ENCODE data around the gene GPR146. TPM values are rescaled to one million over a fixed set of nuclear protein-coding genes. Genes with fewer than 3 reads are reported as not detected.
A peak's percentile ranks its signal among the peaks of the same experiment; 100 is the strongest.

The GPR146 gene
- total and polyA plus RNA-seq, 2 donors from 2014 or later, result 7.6 to 10.3 TPM

DNA sequence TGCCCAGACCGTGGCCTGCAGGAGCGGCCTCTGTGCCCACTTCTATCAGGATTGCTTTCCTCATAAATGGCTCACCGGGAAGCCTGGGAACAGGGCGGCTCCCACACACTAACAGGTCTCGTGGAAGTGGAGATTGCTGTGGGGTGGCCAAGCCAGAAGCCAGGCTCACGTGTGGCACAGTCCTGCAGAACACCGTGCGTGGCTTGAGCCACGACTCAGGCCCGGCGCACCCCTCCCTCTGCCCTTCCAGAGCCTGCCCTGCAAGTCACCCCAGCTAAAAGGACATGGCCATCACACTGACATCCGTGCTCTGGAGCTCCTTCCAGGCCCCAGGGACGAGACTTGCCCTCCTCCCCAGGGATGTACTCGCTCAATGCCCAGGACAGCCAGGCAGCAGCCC is 50.5 kb downstream of the GPR146 start:
- Histone ChIP-seq H3K4me3 (ENCODE audit: low read length in 3 of 3) (no peak overlapping the region), H3K27me3 (ENCODE audit: control insufficient read depth, insufficient read depth, low read length) (no peaks in the 10 kb centered on the region), H3K9ac (ENCODE audit: low read length in 3 of 3) (no peak overlapping the region), H3K27ac (ENCODE audit: low read depth in 2 of 2, low read length in 2 of 2) (no peak overlapping the region), H3K9me3 (ENCODE audit: control insufficient read depth in 2 of 3, insufficient read depth in 1 of 3, low read length in 3 of 3) (no peaks in the 10 kb centered on the region), H3K36me3 (ENCODE audit: control insufficient read depth in 2 of 3, insufficient read depth in 3 of 3, low read length in 3 of 3) (peaks cover 0 to 4% (median 0%) of the 10 kb centered on the region in 3 donors), H3K4me1 (ENCODE audit: control insufficient read depth in 2 of 3, insufficient read depth in 2 of 3, low read depth in 1 of 3, low read length in 3 of 3) (peaks cover 2 to 32% (median 27%) of the 10 kb centered on the region in 3 donors)
- DNase-seq, result no peak
- no peak for FAIRE-seq
- intact Hi-C loops (cut with DNase I), result no loop called here
- TF ChIP-seq, protein P1, sequence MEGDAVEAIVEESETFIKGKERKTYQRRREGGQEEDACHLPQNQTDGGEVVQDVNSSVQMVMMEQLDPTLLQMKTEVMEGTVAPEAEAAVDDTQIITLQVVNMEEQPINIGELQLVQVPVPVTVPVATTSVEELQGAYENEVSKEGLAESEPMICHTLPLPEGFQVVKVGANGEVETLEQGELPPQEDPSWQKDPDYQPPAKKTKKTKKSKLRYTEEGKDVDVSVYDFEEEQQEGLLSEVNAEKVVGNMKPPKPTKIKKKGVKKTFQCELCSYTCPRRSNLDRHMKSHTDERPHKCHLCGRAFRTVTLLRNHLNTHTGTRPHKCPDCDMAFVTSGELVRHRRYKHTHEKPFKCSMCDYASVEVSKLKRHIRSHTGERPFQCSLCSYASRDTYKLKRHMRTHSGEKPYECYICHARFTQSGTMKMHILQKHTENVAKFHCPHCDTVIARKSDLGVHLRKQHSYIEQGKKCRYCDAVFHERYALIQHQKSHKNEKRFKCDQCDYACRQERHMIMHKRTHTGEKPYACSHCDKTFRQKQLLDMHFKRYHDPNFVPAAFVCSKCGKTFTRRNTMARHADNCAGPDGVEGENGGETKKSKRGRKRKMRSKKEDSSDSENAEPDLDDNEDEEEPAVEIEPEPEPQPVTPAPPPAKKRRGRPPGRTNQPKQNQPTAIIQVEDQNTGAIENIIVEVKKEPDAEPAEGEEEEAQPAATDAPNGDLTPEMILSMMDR (IDR thresholded peaks at IDR 0.05; ENCODE audit: borderline replicate concordance, extremely low read depth, insufficient read depth), result no peak

DNA sequence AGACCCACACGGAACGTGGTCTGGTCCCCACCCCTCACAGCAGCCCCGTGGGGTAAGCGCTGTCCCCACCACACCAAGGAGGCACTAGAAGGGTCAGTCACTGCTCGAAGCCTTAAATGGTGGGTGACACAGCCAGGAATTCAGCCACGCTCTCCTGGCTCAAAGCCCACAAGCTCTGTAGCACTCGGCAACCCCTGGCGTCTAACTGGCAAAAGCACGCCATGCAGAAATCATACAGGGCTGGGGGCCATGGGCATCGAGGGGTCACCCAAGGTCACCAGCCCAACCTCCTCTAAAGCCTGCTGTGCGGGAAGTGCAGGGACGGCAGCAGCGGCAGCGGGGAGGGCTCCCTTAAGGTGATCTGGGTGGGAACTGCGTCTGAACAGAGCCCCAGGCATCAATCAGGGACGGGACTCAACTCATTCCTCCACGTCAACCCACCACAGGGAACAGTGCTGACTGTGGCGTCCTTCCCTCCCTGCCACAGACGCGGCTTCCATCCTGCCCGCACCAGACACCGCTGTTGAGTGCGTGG is 51.3 kb downstream of the GPR146 start:
- peak overlapping the region in 1 of 3 donors; percentile 22 for H3K4me3 ChIP-seq (ENCODE audit: low read length in 3 of 3)
- DNase-seq (peak in 3 of 5 donors; percentile 57 to 68 (median 64)), FAIRE-seq (no peak)
- H3K9ac ChIP-seq (ENCODE audit: low read length in 3 of 3), result no peak overlapping the region
- H3K36me3 ChIP-seq (ENCODE audit: control insufficient read depth in 2 of 3, insufficient read depth in 3 of 3, low read length in 3 of 3), result peaks cover 0 to 4% (median 0%) of the 10 kb centered on the region in 3 donors
- TF ChIP-seq, protein P1 (IDR thresholded peaks at IDR 0.05; ENCODE audit: borderline replicate concordance, extremely low read depth, insufficient read depth), result no peak
- intact Hi-C loops (cut with DNase I), result no loop called here
- no peaks in the 10 kb centered on the region for H3K27me3 ChIP-seq (ENCODE audit: control insufficient read depth, insufficient read depth, low read length)
- H3K4me1 ChIP-seq (ENCODE audit: control insufficient read depth in 2 of 3, insufficient read depth in 2 of 3, low read depth in 1 of 3, low read length in 3 of 3), result peaks cover 2 to 32% (median 32%) of the 10 kb centered on the region in 3 donors
- no peaks in the 10 kb centered on the region for H3K9me3 ChIP-seq (ENCODE audit: control insufficient read depth in 2 of 3, insufficient read depth in 1 of 3, low read length in 3 of 3)
- no peak overlapping the region for H3K27ac ChIP-seq (ENCODE audit: low read depth in 2 of 2, low read length in 2 of 2)

GRCh38 chr7:1096156-1097119 is 52.1 kb downstream of the GPR146 start:
- Histone ChIP-seq H3K9ac (ENCODE audit: low read length in 3 of 3) (no peak overlapping the region), H3K27ac (ENCODE audit: low read depth in 2 of 2, low read length in 2 of 2) (peak overlapping the region in 1 of 2 donors; percentile 69), H3K4me3 (ENCODE audit: low read length in 3 of 3) (peak overlapping the region in 1 of 3 donors; percentile 22), H3K27me3 (ENCODE audit: control insufficient read depth, insufficient read depth, low read length) (no peaks in the 10 kb centered on the region), H3K4me1 (ENCODE audit: control insufficient read depth in 2 of 3, insufficient read depth in 2 of 3, low read depth in 1 of 3, low read length in 3 of 3) (peaks cover 2 to 35% (median 32%) of the 10 kb centered on the region in 3 donors), H3K9me3 (ENCODE audit: control insufficient read depth in 2 of 3, insufficient read depth in 1 of 3, low read length in 3 of 3) (no peaks in the 10 kb centered on the region), H3K36me3 (ENCODE audit: control insufficient read depth in 2 of 3, insufficient read depth in 3 of 3, low read length in 3 of 3) (peaks cover 0 to 4% (median 0%) of the 10 kb centered on the region in 3 donors)
- TF ChIP-seq, protein P1 (IDR thresholded peaks at IDR 0.05; ENCODE audit: borderline replicate concordance, extremely low read depth, insufficient read depth), result no peak
- DNase-seq, result peak in 3 of 5 donors; percentile 49 to 80 (median 63)
- intact Hi-C loops (cut with DNase I), result no loop called here
- no peak for FAIRE-seq

Data from kidney (tissue), 14 donors.